Adrenal gland (tissue), 5 donors: ENCODE results near the gene SECISBP2L.

Source experiments
- CTCF ChIP-seq, 6 experiments: fragments of 450-650 bp in 4 of 6; fragments of 200-600 bp in 2 of 6; sonication (generic) in 1 of 6; IDR thresholded peaks; 1 replicate in 5 of 6; 2 replicates in 1 of 6; pipeline versions ENCODE4 v1.5.1 to v1.8.0; 2016 to 2021; ENCODE audit warnings: antibody characterized with exemption in 6 of 6, mild to moderate bottlenecking in 2 of 6, moderate library complexity in 1 of 6
- POLR2A ChIP-seq, 2 donors: fragments of 450-650 bp; IDR thresholded peaks; one replicate each; pipeline ENCODE4 v1.6.1; 2017; ENCODE audit warnings: antibody characterized with exemption in 2 of 2, mild to moderate bottlenecking in 2 of 2, moderate library complexity in 1 of 2
- donor health status: DM: no; HTN: no; CAD: no.

GRCh38 chr15:48984021-48984710, 62.1 kb downstream of the SECISBP2L start:
- no peak for TF ChIP-seq CTCF (IDR thresholded peaks at IDR 0.05)
- no peak for TF ChIP-seq POLR2A (IDR thresholded peaks at IDR 0.05)
